NCI-H748 (cell line): ENCODE data around the gene HAAO.

Experiments used
- DNase-seq: peaks from one replicate; lab custom pipeline; 2025; ENCODE audit not compliant: unreplicated experiment; lab: John Stamatoyannopoulos, UW

HAAO gene

GRCh38 chr2:42769583-42770287 is 22.6 kb downstream of the HAAO start:
- no peak for DNase-seq

GRCh38 chr2:42768706-42769256 is 23.6 kb downstream of the HAAO start:
- no peak for DNase-seq

- DNase-seq, result no peak
Measured at GRCh38 chr2:42767899-42768705, 24.3 kb downstream of the HAAO start.

- DNase-seq, result no peak
Measured at GRCh38 chr2:42767080-42767898, 25.1 kb downstream of the HAAO start.

- no peak for DNase-seq
Measured at GRCh38 chr2:42765686-42766085, 26.7 kb downstream of the HAAO start.

- no peak for DNase-seq
Measured at GRCh38 chr2:42764901-42765300, 27.5 kb downstream of the HAAO start.

- no peak for DNase-seq
Measured at GRCh38 chr2:42764096-42764495, 28.3 kb downstream of the HAAO start, which contains the start of gene OXER1. Gene OXER1 (minus strand): TSS chr2:42764135. CDS start chr2:42764062, 73 bp downstream.

- no peak for DNase-seq
Measured at GRCh38 chr2:42762823-42763804, 29.3 kb downstream of the HAAO start.

GRCh38 chr2:42762155-42762554 is 30.2 kb downstream of the HAAO start:
- DNase-seq, result no peak

- no peak for DNase-seq
Measured at GRCh38 chr2:42761554-42761953, 30.8 kb downstream of the HAAO start.

GRCh38 chr2:42758751-42759150 is 33.6 kb downstream of the HAAO start:
- no peak for DNase-seq

GRCh38 chr2:42757981-42758740 is 34.2 kb downstream of the HAAO start:
- no peak for DNase-seq

- no peak for DNase-seq
Measured at GRCh38 chr2:42756966-42757513, 35.3 kb downstream of the HAAO start.

- no peak for DNase-seq
Measured at GRCh38 chr2:42756150-42756775, 36.1 kb downstream of the HAAO start.

GRCh38 chr2:42755191-42755880 is 37.0 kb downstream of the HAAO start:
- no peak for DNase-seq

GRCh38 chr2:42754776-42755140 is 37.6 kb downstream of the HAAO start:
- no peak for DNase-seq

GRCh38 chr2:42754021-42754775 is 38.2 kb downstream of the HAAO start:
- DNase-seq, result no peak
